ENCODE results near the gene LRP2BP. TPM values are rescaled to one million over a fixed set of nuclear protein-coding genes. Genes with fewer than 3 reads are reported as not detected.

Gene LRP2BP
- polyA plus RNA-seq, 1 donor (not counting 4 experiments of a cell fraction or from before 2014, with no cell fraction given), result 0.22 TPM

DNA sequence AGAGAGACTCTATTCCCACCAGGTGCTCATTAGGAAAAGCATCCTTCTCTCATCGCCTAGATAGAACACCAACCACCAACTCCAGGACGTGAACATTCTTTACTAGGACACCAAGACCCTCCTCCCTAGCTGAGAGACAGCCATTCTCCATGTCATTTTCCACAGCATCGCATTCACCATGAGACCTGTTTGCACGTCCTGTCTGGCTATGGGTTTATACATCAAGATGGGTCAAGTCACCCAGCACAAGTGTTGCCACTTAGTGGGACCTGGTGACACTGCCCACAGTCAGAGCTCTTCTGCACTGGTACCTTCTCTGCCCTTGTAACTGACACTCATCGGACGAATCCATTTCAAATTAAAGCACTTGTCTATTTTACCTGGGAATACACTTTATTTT is 17.5 kb downstream of the LRP2BP start:
- Histone ChIP-seq H2AFZ (ENCODE audit: control insufficient read depth, low read length) (no peak overlapping the region), H3K4me1 (ENCODE audit: control insufficient read depth, extremely low read depth, insufficient read depth, low read length) (peaks cover 1% of the 10 kb centered on the region), H3K9me3 (ENCODE audit: control insufficient read depth, low read depth, low read length) (no peaks in the 10 kb centered on the region), H3K27ac (ENCODE audit: control insufficient read depth, insufficient read depth, low read length) (no peak overlapping the region), H3K36me3 (ENCODE audit: control insufficient read depth in 2 of 2, extremely low read depth in 1 of 2, insufficient read depth in 2 of 2, low read length in 2 of 2) (peaks cover 0 to 4% of the 10 kb centered on the region in 2 experiments), H3K9me1 (ENCODE audit: control insufficient read depth, extremely low read depth, insufficient read depth, low read length) (no peaks in the 10 kb centered on the region), H4K20me1 (ENCODE audit: control insufficient read depth, extremely low read depth, insufficient read depth, low read length) (no peaks in the 10 kb centered on the region), H3K4me3 (ENCODE audit: control insufficient read depth in 2 of 3, extremely low read depth in 1 of 3, insufficient read depth in 2 of 3, low read depth in 1 of 3, low read length in 3 of 3) (no peak overlapping the region), H3K4me2 (ENCODE audit: control insufficient read depth, extremely low read depth, insufficient read depth, low read depth, low read length) (no peak overlapping the region), H3K79me2 (ENCODE audit: control insufficient read depth, insufficient read depth, low read length) (no peaks in the 10 kb centered on the region), H3K27me3 (ENCODE audit: control insufficient read depth, extremely low read depth, insufficient read depth, low read length) (no peaks in the 10 kb centered on the region), H3K9ac (ENCODE audit: control insufficient read depth, extremely low read depth, insufficient read depth, low read length) (no peak overlapping the region)
- DNase-seq (ENCODE audit: low read depth, low spot score) (no peak), FAIRE-seq (no peak)
- dilution Hi-C loops (cut with MboI; ENCODE audit: extremely low pct_ligation_motif_present, low sequenced_read_pairs), result no loop called here
- TF ChIP-seq, protein P1, sequence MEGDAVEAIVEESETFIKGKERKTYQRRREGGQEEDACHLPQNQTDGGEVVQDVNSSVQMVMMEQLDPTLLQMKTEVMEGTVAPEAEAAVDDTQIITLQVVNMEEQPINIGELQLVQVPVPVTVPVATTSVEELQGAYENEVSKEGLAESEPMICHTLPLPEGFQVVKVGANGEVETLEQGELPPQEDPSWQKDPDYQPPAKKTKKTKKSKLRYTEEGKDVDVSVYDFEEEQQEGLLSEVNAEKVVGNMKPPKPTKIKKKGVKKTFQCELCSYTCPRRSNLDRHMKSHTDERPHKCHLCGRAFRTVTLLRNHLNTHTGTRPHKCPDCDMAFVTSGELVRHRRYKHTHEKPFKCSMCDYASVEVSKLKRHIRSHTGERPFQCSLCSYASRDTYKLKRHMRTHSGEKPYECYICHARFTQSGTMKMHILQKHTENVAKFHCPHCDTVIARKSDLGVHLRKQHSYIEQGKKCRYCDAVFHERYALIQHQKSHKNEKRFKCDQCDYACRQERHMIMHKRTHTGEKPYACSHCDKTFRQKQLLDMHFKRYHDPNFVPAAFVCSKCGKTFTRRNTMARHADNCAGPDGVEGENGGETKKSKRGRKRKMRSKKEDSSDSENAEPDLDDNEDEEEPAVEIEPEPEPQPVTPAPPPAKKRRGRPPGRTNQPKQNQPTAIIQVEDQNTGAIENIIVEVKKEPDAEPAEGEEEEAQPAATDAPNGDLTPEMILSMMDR (optimal IDR thresholded peaks at IDR 0.05 in 1 of 3, IDR thresholded peaks at IDR 0.05 in 1 of 3, conservative IDR thresholded peaks at IDR 0.05 in 1 of 3; ENCODE audit: extremely low read depth in 1 of 3, insufficient read depth in 2 of 3, low read length in 3 of 3), result no peak
- TF ChIP-seq EZH2 (IDR thresholded peaks at IDR 0.05; ENCODE audit: low read length), result no peak

DNA sequence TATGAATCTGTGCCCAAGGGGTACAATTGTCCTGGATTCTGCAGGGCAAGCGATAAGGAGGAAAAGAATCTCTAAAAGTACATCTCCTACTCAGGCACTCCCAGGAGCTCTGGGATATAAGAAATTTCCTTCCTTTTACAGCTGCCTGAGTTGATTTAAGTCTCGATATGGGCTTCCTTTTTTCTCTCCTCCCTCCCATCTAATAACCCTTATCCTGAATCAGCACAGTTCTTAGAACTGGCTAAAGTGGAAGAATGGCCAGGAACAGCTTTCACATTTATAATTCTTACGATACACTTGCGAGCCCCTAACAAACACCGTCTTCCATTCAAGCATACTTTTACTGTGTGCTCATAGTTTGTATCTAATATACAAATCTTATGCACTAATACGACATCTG is 21.2 kb downstream of the LRP2BP start:
- Histone ChIP-seq H3K4me2 (ENCODE audit: control insufficient read depth, extremely low read depth, insufficient read depth, low read depth, low read length) (no peak overlapping the region), H3K36me3 (ENCODE audit: control insufficient read depth in 2 of 2, extremely low read depth in 1 of 2, insufficient read depth in 2 of 2, low read length in 2 of 2) (peaks cover 0 to 5% of the 10 kb centered on the region in 2 experiments), H2AFZ (ENCODE audit: control insufficient read depth, low read length) (no peak overlapping the region), H3K9me1 (ENCODE audit: control insufficient read depth, extremely low read depth, insufficient read depth, low read length) (no peaks in the 10 kb centered on the region), H3K27ac (ENCODE audit: control insufficient read depth, insufficient read depth, low read length) (no peak overlapping the region), H3K9ac (ENCODE audit: control insufficient read depth, extremely low read depth, insufficient read depth, low read length) (no peak overlapping the region), H3K4me1 (ENCODE audit: control insufficient read depth, extremely low read depth, insufficient read depth, low read length) (no peaks in the 10 kb centered on the region), H3K9me3 (ENCODE audit: control insufficient read depth, low read depth, low read length) (no peaks in the 10 kb centered on the region), H4K20me1 (ENCODE audit: control insufficient read depth, extremely low read depth, insufficient read depth, low read length) (no peaks in the 10 kb centered on the region), H3K27me3 (ENCODE audit: control insufficient read depth, extremely low read depth, insufficient read depth, low read length) (no peaks in the 10 kb centered on the region), H3K79me2 (ENCODE audit: control insufficient read depth, insufficient read depth, low read length) (no peaks in the 10 kb centered on the region), H3K4me3 (ENCODE audit: control insufficient read depth in 2 of 3, extremely low read depth in 1 of 3, insufficient read depth in 2 of 3, low read depth in 1 of 3, low read length in 3 of 3) (no peak overlapping the region)
- DNase-seq (ENCODE audit: low read depth, low spot score) (no peak), FAIRE-seq (no peak)
- no peak for TF ChIP-seq EZH2 (IDR thresholded peaks at IDR 0.05; ENCODE audit: low read length)
- TF ChIP-seq, protein P1 (optimal IDR thresholded peaks at IDR 0.05 in 1 of 3, IDR thresholded peaks at IDR 0.05 in 1 of 3, conservative IDR thresholded peaks at IDR 0.05 in 1 of 3; ENCODE audit: extremely low read depth in 1 of 3, insufficient read depth in 2 of 3, low read length in 3 of 3), result no peak
- dilution Hi-C loops (cut with MboI; ENCODE audit: extremely low pct_ligation_motif_present, low sequenced_read_pairs), result no loop called here

Data from keratinocyte (primary cell).